Measurements from ENCODE around the gene TNFAIP8.

GRCh38 chr5:119395080-119395836, 39.4 kb downstream of the TNFAIP8 start:
- no peak for TF ChIP-seq CTCF (IDR thresholded peaks at IDR 0.05)
- TF ChIP-seq POLR2A (IDR thresholded peaks at IDR 0.05), result no peak

Data from stomach (tissue), 4 donors.